ENCODE measurements around the gene FOXE1.

The FOXE1 gene

DNA sequence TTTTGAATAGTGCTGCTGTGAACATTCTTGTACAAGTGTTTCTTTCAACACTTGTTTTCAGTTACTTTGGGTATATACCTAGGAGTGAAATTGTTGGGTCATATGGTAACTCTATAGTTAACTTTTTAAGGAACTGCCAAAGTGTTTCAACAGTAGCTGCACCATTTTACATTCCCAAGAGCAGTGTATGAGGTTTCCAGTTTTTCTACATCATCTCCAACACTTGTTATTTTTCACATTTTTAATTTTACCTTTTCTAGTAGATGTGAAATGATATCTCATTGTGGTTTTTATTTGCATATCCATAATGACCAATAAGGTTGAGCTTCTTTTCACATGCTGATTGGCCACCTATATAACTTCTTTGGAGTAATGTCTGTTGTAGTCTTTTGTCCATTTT lies 40.0 kb upstream of the FOXE1 start:
- Histone ChIP-seq H3K36me3 (ENCODE audit: control insufficient read depth in 2 of 2, insufficient read depth in 1 of 2, low read length in 2 of 2) (no peaks in the 10 kb centered on the region), H3K4me1 (ENCODE audit: control insufficient read depth, insufficient read depth, low read length) (peaks cover 9% of the 10 kb centered on the region), H3K4me3 (ENCODE audit: low read depth, low read length) (no peak overlapping the region), H3K27ac (ENCODE audit: extremely low read depth, low read depth, low read length) (no peak overlapping the region), H3K9me3 (ENCODE audit: control insufficient read depth, insufficient read depth, low read depth, low read length) (no peaks in the 10 kb centered on the region)
- ChIA-PET CTCF (no interaction called here), POLR2A (no interaction called here)
- peak; percentile 99 for TF ChIP-seq ZNF184 (tag by site-specific recombination; IDR thresholded peaks at IDR 0.05)
- TF ChIP-seq, protein P1, sequence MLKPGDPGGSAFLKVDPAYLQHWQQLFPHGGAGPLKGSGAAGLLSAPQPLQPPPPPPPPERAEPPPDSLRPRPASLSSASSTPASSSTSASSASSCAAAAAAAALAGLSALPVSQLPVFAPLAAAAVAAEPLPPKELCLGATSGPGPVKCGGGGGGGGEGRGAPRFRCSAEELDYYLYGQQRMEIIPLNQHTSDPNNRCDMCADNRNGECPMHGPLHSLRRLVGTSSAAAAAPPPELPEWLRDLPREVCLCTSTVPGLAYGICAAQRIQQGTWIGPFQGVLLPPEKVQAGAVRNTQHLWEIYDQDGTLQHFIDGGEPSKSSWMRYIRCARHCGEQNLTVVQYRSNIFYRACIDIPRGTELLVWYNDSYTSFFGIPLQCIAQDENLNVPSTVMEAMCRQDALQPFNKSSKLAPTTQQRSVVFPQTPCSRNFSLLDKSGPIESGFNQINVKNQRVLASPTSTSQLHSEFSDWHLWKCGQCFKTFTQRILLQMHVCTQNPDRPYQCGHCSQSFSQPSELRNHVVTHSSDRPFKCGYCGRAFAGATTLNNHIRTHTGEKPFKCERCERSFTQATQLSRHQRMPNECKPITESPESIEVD (tag by site-specific recombination; IDR thresholded peaks at IDR 0.05), result no peak

DNA sequence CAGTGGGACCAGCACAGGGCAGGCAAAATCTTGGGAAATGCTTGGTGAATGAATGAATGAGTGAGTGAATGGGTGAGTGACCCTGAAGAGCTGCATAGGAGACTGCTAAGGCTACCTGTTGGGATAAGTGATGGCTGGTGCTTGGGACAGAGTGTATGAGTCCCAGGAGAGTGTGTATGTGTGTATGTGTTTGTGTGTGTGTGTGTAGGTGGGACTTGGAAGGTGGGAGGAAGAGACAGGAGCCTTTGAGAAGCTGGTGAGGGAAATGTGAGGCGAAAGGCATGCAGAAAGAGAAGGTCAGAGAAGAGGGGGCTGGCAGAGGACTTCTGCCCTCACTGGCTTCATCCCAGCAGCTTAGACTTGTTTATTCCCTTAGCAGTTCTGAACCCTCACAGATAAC lies 33.3 kb upstream of the FOXE1 start:
- POLR2A ChIA-PET, result no interaction called here
- CTCF ChIA-PET, result interaction anchor here (1.4 kb wide), 1 partner anchor 70 kb away, joined by 4 read pairs; no protein-coding TSS in a partner anchor
- H3K4me1 ChIP-seq (ENCODE audit: control insufficient read depth, insufficient read depth, low read length), result no peaks in the 10 kb centered on the region
- H3K36me3 ChIP-seq (ENCODE audit: control insufficient read depth in 2 of 2, insufficient read depth in 1 of 2, low read length in 2 of 2), result no peaks in the 10 kb centered on the region
- H3K9me3 ChIP-seq (ENCODE audit: control insufficient read depth, insufficient read depth, low read depth, low read length), result no peaks in the 10 kb centered on the region
- TF ChIP-seq ZFHX2 (tag by site-specific recombination; conservative IDR thresholded peaks at IDR 0.05), result peak; percentile 94
- TF ChIP-seq ZNF701 (tag by site-specific recombination; IDR thresholded peaks at IDR 0.05), result no peak
- no peak for TF ChIP-seq ZNF391 (tag by site-specific recombination; IDR thresholded peaks at IDR 0.05; ENCODE audit: borderline replicate concordance, low read depth)
- TF ChIP-seq ZNF23 (tag by site-specific recombination; IDR thresholded peaks at IDR 0.05; ENCODE audit: borderline replicate concordance), result no peak
- peak; percentile 93 for TF ChIP-seq EGR2 (tag by site-specific recombination; IDR thresholded peaks at IDR 0.05; ENCODE audit: low read depth)
- TF ChIP-seq ZNF223 (tag by site-specific recombination; IDR thresholded peaks at IDR 0.05), result no peak
- no peak for TF ChIP-seq ZNF747 (tag by site-specific recombination; IDR thresholded peaks at IDR 0.05)
- TF ChIP-seq, protein P2, sequence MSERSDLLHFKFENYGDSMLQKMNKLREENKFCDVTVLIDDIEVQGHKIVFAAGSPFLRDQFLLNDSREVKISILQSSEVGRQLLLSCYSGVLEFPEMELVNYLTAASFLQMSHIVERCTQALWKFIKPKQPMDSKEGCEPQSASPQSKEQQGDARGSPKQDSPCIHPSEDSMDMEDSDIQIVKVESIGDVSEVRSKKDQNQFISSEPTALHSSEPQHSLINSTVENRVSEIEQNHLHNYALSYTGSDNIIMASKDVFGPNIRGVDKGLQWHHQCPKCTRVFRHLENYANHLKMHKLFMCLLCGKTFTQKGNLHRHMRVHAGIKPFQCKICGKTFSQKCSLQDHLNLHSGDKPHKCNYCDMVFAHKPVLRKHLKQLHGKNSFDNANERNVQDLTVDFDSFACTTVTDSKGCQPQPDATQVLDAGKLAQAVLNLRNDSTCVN (tag by site-specific recombination; optimal IDR thresholded peaks at IDR 0.05), result no peak
- no peak overlapping the region for H3K4me3 ChIP-seq (ENCODE audit: low read depth, low read length)
- H3K27ac ChIP-seq (ENCODE audit: extremely low read depth, low read depth, low read length), result no peak overlapping the region

DNA sequence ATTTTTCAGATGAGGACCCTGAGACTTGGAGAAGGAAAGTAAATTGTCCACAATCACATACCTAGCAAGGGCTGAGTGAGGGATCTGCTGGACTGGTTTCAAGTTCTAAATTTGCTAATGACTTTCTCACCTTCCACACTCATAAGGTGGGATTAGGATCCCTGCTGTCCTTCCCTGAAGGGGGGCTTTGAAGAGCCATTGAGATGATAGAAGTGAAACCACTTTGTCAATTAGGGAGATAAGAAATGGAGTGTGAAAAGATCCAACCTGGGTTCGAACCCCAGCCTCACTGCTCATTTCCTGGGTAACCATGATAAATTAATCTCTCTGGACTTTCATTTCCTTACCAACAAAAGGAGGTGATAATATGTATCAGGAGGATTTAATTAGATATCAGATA lies 32.7 kb upstream of the FOXE1 start:
- CTCF ChIA-PET, result no interaction called here
- no peak overlapping the region for H3K4me3 ChIP-seq (ENCODE audit: low read depth, low read length)
- POLR2A ChIA-PET, result no interaction called here
- H3K4me1 ChIP-seq (ENCODE audit: control insufficient read depth, insufficient read depth, low read length), result no peaks in the 10 kb centered on the region
- TF ChIP-seq ZNF214 (tag by site-specific recombination; IDR thresholded peaks at IDR 0.05; ENCODE audit: borderline replicate concordance) (no peak), ZFP69B (tag by site-specific recombination; IDR thresholded peaks at IDR 0.05) (no peak), ZBTB1 (tag by site-specific recombination; IDR thresholded peaks at IDR 0.05) (no peak), ZNF202 (tag by site-specific recombination; IDR thresholded peaks at IDR 0.05; ENCODE audit: borderline replicate concordance) (no peak), ZNF169 (tag by site-specific recombination; IDR thresholded peaks at IDR 0.05) (no peak), ZNF366 (tag by site-specific recombination; conservative IDR thresholded peaks at IDR 0.05) (no peak), ZNF311 (tag by site-specific recombination; IDR thresholded peaks at IDR 0.05; ENCODE audit: borderline replicate concordance) (no peak), HOXD13 (CRISPR knock-in tag; IDR thresholded peaks at IDR 0.05; ENCODE audit: borderline replicate concordance) (no peak), ZNF623 (tag by site-specific recombination; IDR thresholded peaks at IDR 0.05) (no peak), OSR2 (tag by site-specific recombination; IDR thresholded peaks at IDR 0.05) (no peak), BCL11A (tag by site-specific recombination; IDR thresholded peaks at IDR 0.05; ENCODE audit: low read depth) (no peak), ZNF830 (tag by site-specific recombination; IDR thresholded peaks at IDR 0.05; ENCODE audit: low read depth) (no peak), TRIM28 (IDR thresholded peaks at IDR 0.05; ENCODE audit: borderline replicate concordance, low read length) (no peak), ZNF2 (tag by site-specific recombination; IDR thresholded peaks at IDR 0.05) (no peak), ZNF529 (tag by site-specific recombination; IDR thresholded peaks at IDR 0.05; ENCODE audit: insufficient replicate concordance) (no peak)
- TF ChIP-seq, protein P3, sequence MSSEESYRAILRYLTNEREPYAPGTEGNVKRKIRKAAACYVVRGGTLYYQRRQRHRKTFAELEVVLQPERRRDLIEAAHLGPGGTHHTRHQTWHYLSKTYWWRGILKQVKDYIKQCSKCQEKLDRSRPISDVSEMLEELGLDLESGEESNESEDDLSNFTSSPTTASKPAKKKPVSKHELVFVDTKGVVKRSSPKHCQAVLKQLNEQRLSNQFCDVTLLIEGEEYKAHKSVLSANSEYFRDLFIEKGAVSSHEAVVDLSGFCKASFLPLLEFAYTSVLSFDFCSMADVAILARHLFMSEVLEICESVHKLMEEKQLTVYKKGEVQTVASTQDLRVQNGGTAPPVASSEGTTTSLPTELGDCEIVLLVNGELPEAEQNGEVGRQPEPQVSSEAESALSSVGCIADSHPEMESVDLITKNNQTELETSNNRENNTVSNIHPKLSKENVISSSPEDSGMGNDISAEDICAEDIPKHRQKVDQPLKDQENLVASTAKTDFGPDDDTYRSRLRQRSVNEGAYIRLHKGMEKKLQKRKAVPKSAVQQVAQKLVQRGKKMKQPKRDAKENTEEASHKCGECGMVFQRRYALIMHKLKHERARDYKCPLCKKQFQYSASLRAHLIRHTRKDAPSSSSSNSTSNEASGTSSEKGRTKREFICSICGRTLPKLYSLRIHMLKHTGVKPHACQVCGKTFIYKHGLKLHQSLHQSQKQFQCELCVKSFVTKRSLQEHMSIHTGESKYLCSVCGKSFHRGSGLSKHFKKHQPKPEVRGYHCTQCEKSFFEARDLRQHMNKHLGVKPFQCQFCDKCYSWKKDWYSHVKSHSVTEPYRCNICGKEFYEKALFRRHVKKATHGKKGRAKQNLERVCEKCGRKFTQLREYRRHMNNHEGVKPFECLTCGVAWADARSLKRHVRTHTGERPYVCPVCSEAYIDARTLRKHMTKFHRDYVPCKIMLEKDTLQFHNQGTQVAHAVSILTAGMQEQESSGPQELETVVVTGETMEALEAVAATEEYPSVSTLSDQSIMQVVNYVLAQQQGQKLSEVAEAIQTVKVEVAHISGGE (tag by site-specific recombination; conservative IDR thresholded peaks at IDR 0.05; ENCODE audit: low read depth), result no peak
- TF ChIP-seq, protein P4, sequence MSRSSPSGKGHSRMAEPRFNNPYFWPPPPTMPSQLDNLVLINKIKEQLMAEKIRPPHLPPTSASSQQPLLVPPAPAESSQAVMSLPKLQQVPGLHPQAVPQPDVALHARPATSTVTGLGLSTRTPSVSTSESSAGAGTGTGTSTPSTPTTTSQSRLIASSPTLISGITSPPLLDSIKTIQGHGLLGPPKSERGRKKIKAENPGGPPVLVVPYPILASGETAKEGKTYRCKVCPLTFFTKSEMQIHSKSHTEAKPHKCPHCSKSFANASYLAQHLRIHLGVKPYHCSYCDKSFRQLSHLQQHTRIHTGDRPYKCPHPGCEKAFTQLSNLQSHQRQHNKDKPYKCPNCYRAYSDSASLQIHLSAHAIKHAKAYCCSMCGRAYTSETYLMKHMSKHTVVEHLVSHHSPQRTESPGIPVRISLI (tag by site-specific recombination; IDR thresholded peaks at IDR 0.05), result no peak
- no peak overlapping the region for H3K27ac ChIP-seq (ENCODE audit: extremely low read depth, low read depth, low read length)
- H3K36me3 ChIP-seq (ENCODE audit: control insufficient read depth in 2 of 2, insufficient read depth in 1 of 2, low read length in 2 of 2), result no peaks in the 10 kb centered on the region
- H3K9me3 ChIP-seq (ENCODE audit: control insufficient read depth, insufficient read depth, low read depth, low read length), result no peaks in the 10 kb centered on the region

All from HEK293 (cell line).